IMR-90 (cell line): Measurements from ENCODE around the gene KCTD12. TPM values are rescaled to one million over a fixed set of nuclear protein-coding genes. Genes with fewer than 3 reads are reported as not detected.

Source experiments
- ATAC-seq: fragments of 200-7000 bp; cut with Tn5 transposase; 2 replicates; pipeline ENCODE4 v1.9.1; 2020; ENCODE audit warnings: low read depth, mild to moderate bottlenecking, moderate library complexity
- BruUV-seq: library from RNA; stranded (reverse); fragments of 400-500 nt; replicated peaks from 2 replicates; lab custom pipeline; 2021; lab: Mats Ljungman, UMichigan
- CTCF ChIA-PET: fragments of 300-600 bp; formaldehyde crosslinking; extraction: SDS; loops from one replicate; lab custom pipeline; 2021; ENCODE audit warnings: antibody characterized with exemption; lab: Yijun Ruan, JAX
- POLR2A ChIA-PET: fragments of 300-600 bp; sonication (Branson Sonifier 250); formaldehyde crosslinking; loops from one replicate; lab custom pipeline; 2022; ENCODE audit warnings: antibody characterized with exemption; ENCODE audit not compliant: unreplicated experiment; lab: Charles Lee
- DNase-seq: peaks from one replicate; pipeline ENCODE4 v3.0.0; 2013
- H2AFZ ChIP-seq: replicated peaks from 2 replicates; pipeline ENCODE3; 2013; ENCODE audit warnings: low read length, mild to moderate bottlenecking; ENCODE audit not compliant: poor library complexity
- H2AK5ac ChIP-seq: 2 replicates; pipeline ENCODE4 v1.6.1; 2013; ENCODE audit warnings: low read depth, low read length, inconsistent platforms
- H2AK9ac ChIP-seq: replicated peaks from 2 replicates; pipeline ENCODE3; 2013; ENCODE audit warnings: mild to moderate bottlenecking, low read depth, low read length, moderate library complexity; ENCODE audit not compliant: poor library complexity
- H2BK120ac ChIP-seq: 2 replicates; pipeline ENCODE4 v1.6.1; 2013; ENCODE audit warnings: low read depth, low read length, inconsistent platforms
- H2BK15ac ChIP-seq: 3 replicates; pipeline ENCODE4 v1.6.1; 2013; ENCODE audit warnings: low read depth, low read length, inconsistent platforms
- H2BK20ac ChIP-seq: 2 replicates; pipeline ENCODE4 v1.6.1; 2013; ENCODE audit warnings: low read depth, mild to moderate bottlenecking, inconsistent platforms, low read length, moderate library complexity
- H2BK5ac ChIP-seq: 2 replicates; pipeline ENCODE4 v1.6.1; 2013; ENCODE audit warnings: mild to moderate bottlenecking, low read depth, low read length, inconsistent platforms; ENCODE audit not compliant: poor library complexity, severe bottlenecking
- H3K14ac ChIP-seq: replicated peaks from 2 replicates; pipeline ENCODE4 v1.6.1; 2013; ENCODE audit warnings: low read depth, low read length, inconsistent platforms
- H3K18ac ChIP-seq: 2 replicates; pipeline ENCODE4 v1.6.1; 2013; ENCODE audit warnings: low read depth, low read length, control low read depth
- H3K23ac ChIP-seq: 2 replicates; pipeline ENCODE4 v1.6.1; 2013; ENCODE audit warnings: low read depth, low read length, inconsistent platforms
- H3K27ac ChIP-seq: 2 replicates; pipeline ENCODE4 v1.5.1; 2013; ENCODE audit warnings: mild to moderate bottlenecking, control low read depth, low read length; ENCODE audit not compliant: insufficient read depth
- H3K27me3 ChIP-seq: 2 replicates; pipeline ENCODE4 v1.6.1; 2013; ENCODE audit warnings: low read length; ENCODE audit not compliant: control insufficient read depth, insufficient read depth
- H3K36me3 ChIP-seq: 2 replicates; pipeline ENCODE4 v1.6.1; 2013; ENCODE audit warnings: low read length, mixed read lengths; ENCODE audit not compliant: control insufficient read depth, insufficient read depth
- H3K4ac ChIP-seq: 2 replicates; pipeline ENCODE4 v1.6.1; 2013; ENCODE audit warnings: low read depth, low read length, inconsistent platforms
- H3K4me1 ChIP-seq: 2 replicates; pipeline ENCODE4 v1.6.1; 2013; ENCODE audit warnings: low read length, mixed read lengths; ENCODE audit not compliant: control insufficient read depth, insufficient read depth
- H3K4me2 ChIP-seq: 2 replicates; pipeline ENCODE4 v1.6.1; 2013; ENCODE audit warnings: low read depth, mild to moderate bottlenecking, control low read depth, low read length, moderate library complexity
- H3K4me3 ChIP-seq: 2 replicates; pipeline ENCODE4 v1.5.1; 2013; ENCODE audit warnings: low read depth, mild to moderate bottlenecking, control low read depth, low read length, moderate library complexity; ENCODE audit not compliant: insufficient read depth
- H3K56ac ChIP-seq: 2 replicates; pipeline ENCODE4 v1.6.1; 2013; ENCODE audit warnings: low read length, inconsistent platforms; ENCODE audit not compliant: insufficient read depth; ENCODE audit errors: extremely low read depth
- H3K79me1 ChIP-seq, 2 experiments: 2 replicates each; pipeline ENCODE4 v1.6.1; 2013; ENCODE audit warnings: low read length in 2 of 2, inconsistent platforms in 1 of 2, low read depth in 1 of 2
- H3K9ac ChIP-seq: 2 replicates; pipeline ENCODE4 v1.6.1; 2013; ENCODE audit warnings: low read depth, low read length, control low read depth
- H3K9me1 ChIP-seq: 2 replicates; pipeline ENCODE4 v1.6.1; 2013; ENCODE audit warnings: low read length, inconsistent platforms; ENCODE audit not compliant: insufficient read depth
- H3K9me3 ChIP-seq: 2 replicates; pipeline ENCODE4 v1.6.1; 2013; ENCODE audit warnings: low read length; ENCODE audit not compliant: control insufficient read depth, insufficient read depth
- H4K20me1 ChIP-seq: 2 replicates; pipeline ENCODE4 v1.6.1; 2013; ENCODE audit warnings: low read length, inconsistent platforms; ENCODE audit not compliant: insufficient read depth
- H4K5ac ChIP-seq: 2 replicates; pipeline ENCODE4 v1.6.1; 2013; ENCODE audit warnings: mild to moderate bottlenecking, low read depth, low read length, control low read depth
- H4K8ac ChIP-seq, 2 experiments: 2 replicates each; pipeline ENCODE4 v1.6.1; 2013; ENCODE audit warnings: low read depth in 2 of 2, low read length in 2 of 2, control low read depth in 1 of 2, inconsistent platforms in 1 of 2
- H4K91ac ChIP-seq: 2 replicates; pipeline ENCODE4 v1.6.1; 2013; ENCODE audit warnings: low read depth, low read length, inconsistent platforms; ENCODE audit not compliant: insufficient read depth
- BHLHE40 ChIP-seq: fragments of 150-350 bp; IDR thresholded peaks from 2 replicates; pipeline ENCODE4 v1.6.1; 2016; ENCODE audit warnings: mild to moderate bottlenecking, low read depth, low read length
- CEBPB ChIP-seq: IDR thresholded peaks from 2 replicates; pipeline ENCODE4 v1.6.1; 2012; ENCODE audit warnings: low read depth, low read length, improper control_type of control experiment
- CHD1 ChIP-seq: IDR thresholded peaks from 2 replicates; pipeline ENCODE4 v1.6.1; 2012; ENCODE audit warnings: low read depth, low read length, improper control_type of control experiment
- FOS ChIP-seq: fragments of 150-350 bp; IDR thresholded peaks from 2 replicates; pipeline ENCODE4 v1.6.1; 2016; ENCODE audit warnings: low read depth, low read length
- MAFK ChIP-seq: IDR thresholded peaks from 2 replicates; pipeline ENCODE4 v1.6.1; 2012; ENCODE audit warnings: low read depth, low read length, improper control_type of control experiment
- MAZ ChIP-seq: IDR thresholded peaks from 2 replicates; pipeline ENCODE4 v1.6.1; 2012; ENCODE audit warnings: low read depth, mild to moderate bottlenecking, low read length, improper control_type of control experiment, moderate library complexity, borderline replicate concordance
- MXI1 ChIP-seq: IDR thresholded peaks from 2 replicates; pipeline ENCODE4 v1.6.1; 2012; ENCODE audit warnings: low read depth, mild to moderate bottlenecking, low read length, moderate library complexity, borderline replicate concordance
- NFE2L2 ChIP-seq: fragments of 150-350 bp; IDR thresholded peaks from 2 replicates; pipeline ENCODE4 v1.6.1; 2016; ENCODE audit warnings: low read depth, mild to moderate bottlenecking, low read length
- POLR2A ChIP-seq: IDR thresholded peaks from 2 replicates; pipeline ENCODE4 v1.6.1; 2012; ENCODE audit warnings: mild to moderate bottlenecking, low read depth, low read length
- RAD21 ChIP-seq: IDR thresholded peaks from 2 replicates; pipeline ENCODE4 v1.6.1; 2012; ENCODE audit warnings: low read length, improper control_type of control experiment
- RCOR1 ChIP-seq: IDR thresholded peaks from 2 replicates; pipeline ENCODE4 v1.6.1; 2012; ENCODE audit warnings: mild to moderate bottlenecking, low read length, improper control_type of control experiment; ENCODE audit not compliant: insufficient replicate concordance
- RFX5 ChIP-seq: IDR thresholded peaks from 2 replicates; pipeline ENCODE4 v1.8.0; 2012; ENCODE audit warnings: low read depth, mild to moderate bottlenecking, low read length, moderate library complexity
- SMC3 ChIP-seq: fragments of 150-350 bp; IDR thresholded peaks from 2 replicates; pipeline ENCODE4 v1.6.1; 2016; ENCODE audit warnings: low read depth, mild to moderate bottlenecking, antibody characterized with exemption, low read length, moderate library complexity
- WGBS, 2 experiments: methylation state at CpG; one replicate each; pipeline versions ENCODE4 v1.1.5 to v1.1.7; 2013; ENCODE audit warnings: missing lambda C conversion rate in 2 of 2; ENCODE audit not compliant: insufficient read length in 1 of 2; ENCODE audit errors: extremely low coverage in 2 of 2; 5-methylcytosine and 5-hydroxymethylcytosine counted together
- dilution Hi-C: fragments of 300-500 bp; cut with HindIII; formaldehyde crosslinking; loops from one replicate; pipeline ENCODE4 v1.14.3; 2018; ENCODE audit warnings: low sequenced_read_pairs; ENCODE audit not compliant: unreplicated experiment
- in situ Hi-C: fragments of 300-500 bp; cut with MboI; formaldehyde crosslinking; loops from 3 replicates; pipeline ENCODE4 v1.14.3; 2019; ENCODE audit warnings: low sequenced_read_pairs, inconsistent platforms, mixed read lengths
- intact Hi-C: fragments of 100-400 bp; cut with micrococcal nuclease; formaldehyde crosslinking; loops from 2 replicates; pipeline ENCODE4 v1.10.0; 2022
- polyA plus RNA-seq, 3 experiments: library from polyadenylated mRNA; depleted of rRNA; stranded (reverse); fragments of >200 nt; gene quantifications; 2 replicates each; pipeline ENCODE4 v1.2.3, GENCODE V29; 2012; ENCODE audit warnings: low replicate concordance in 1 of 3
- total RNA-seq: library from RNA; depleted of rRNA; stranded (reverse); fragments of >200 nt; gene quantifications from 2 replicates; pipeline ENCODE4 v1.2.3, GENCODE V29; 2012
- TF ChIP-seq, protein P1 (sequence below): fragments of 150-350 bp; IDR thresholded peaks from 2 replicates; pipeline ENCODE4 v1.6.1; 2016; ENCODE audit warnings: low read depth, mild to moderate bottlenecking, low read length, moderate library complexity, borderline replicate concordance
- TF ChIP-seq, protein P2 (sequence below): fragments of 150-350 bp; IDR thresholded peaks from 2 replicates; pipeline ENCODE4 v1.6.1; 2017; ENCODE audit warnings: mild to moderate bottlenecking, antibody characterized with exemption, low read length, low read depth
- TF ChIP-seq, protein P3 (sequence below): conservative IDR thresholded peaks from 2 replicates; pipeline ENCODE4 v1.5.1; 2012; ENCODE audit warnings: mild to moderate bottlenecking, low read depth, low read length, improper control_type of control experiment

Gene KCTD12
- total and polyA plus RNA-seq, 2 of the 4 experiments (the other 2 are of a cell fraction), result 1.8 to 1.9 TPM

DNA sequence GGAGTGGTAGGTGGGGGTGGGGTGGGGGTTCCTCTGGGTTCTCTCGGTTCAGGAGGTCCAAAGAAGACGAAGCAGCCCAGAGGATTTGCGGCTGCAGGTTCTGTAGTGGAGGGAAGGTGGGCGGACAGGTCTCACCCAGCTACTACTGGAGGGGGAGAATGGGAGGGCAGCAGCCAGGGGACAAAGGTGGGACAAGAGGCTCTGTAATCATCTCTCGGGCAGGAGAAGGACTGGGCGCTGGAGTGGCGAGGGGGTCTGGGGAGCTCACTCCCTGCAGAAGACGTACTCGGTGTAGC is 1.4 kb downstream of the KCTD12 start:
- no peak overlapping the region for H4K5ac ChIP-seq
- no peak overlapping the region for H2BK5ac ChIP-seq
- no peaks in the 10 kb centered on the region for H3K27me3 ChIP-seq
- WGBS, 2 experiments, result 13% methylated on average over 3 of the region's 9 CpGs; no CpG with 5 or more reads in 1 of the 2 experiments
- no peak overlapping the region for H3K4ac ChIP-seq
- H2AK9ac ChIP-seq, result peak overlapping the region; percentile 67
- H3K27ac ChIP-seq, result 0 out of 2 replicates have a peak overlapping the region, but pooled peaks have one; percentile 19
- no peaks in the 10 kb centered on the region; a peak in 1 of 4 replicates for H3K79me1 ChIP-seq
- no peak overlapping the region for H3K56ac ChIP-seq
- H2BK20ac ChIP-seq, result no peak overlapping the region
- no peak for DNase-seq
- H3K4me2 ChIP-seq, result peak overlapping the region; percentile 86
- peaks cover 5% of the 10 kb centered on the region for H3K4me1 ChIP-seq
- POLR2A ChIA-PET, result no interaction called here
- H2AK5ac ChIP-seq, result 0 out of 2 replicates have a peak overlapping the region, but pooled peaks have one; percentile 20
- H4K8ac ChIP-seq, result no peak overlapping the region
- H4K20me1 ChIP-seq, result no peaks in the 10 kb centered on the region
- no peak overlapping the region for H2BK15ac ChIP-seq
- no peak overlapping the region for H3K9ac ChIP-seq
- no peak for ATAC-seq
- no peak for TF ChIP-seq CEBPB
- no peak for TF ChIP-seq RFX5
- TF ChIP-seq POLR2A, result no peak
- no peak for TF ChIP-seq SMC3
- TF ChIP-seq FOS, result no peak
- TF ChIP-seq MXI1, result no peak
- TF ChIP-seq RAD21, result no peak
- TF ChIP-seq, protein P1, sequence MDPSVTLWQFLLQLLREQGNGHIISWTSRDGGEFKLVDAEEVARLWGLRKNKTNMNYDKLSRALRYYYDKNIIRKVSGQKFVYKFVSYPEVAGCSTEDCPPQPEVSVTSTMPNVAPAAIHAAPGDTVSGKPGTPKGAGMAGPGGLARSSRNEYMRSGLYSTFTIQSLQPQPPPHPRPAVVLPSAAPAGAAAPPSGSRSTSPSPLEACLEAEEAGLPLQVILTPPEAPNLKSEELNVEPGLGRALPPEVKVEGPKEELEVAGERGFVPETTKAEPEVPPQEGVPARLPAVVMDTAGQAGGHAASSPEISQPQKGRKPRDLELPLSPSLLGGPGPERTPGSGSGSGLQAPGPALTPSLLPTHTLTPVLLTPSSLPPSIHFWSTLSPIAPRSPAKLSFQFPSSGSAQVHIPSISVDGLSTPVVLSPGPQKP, result no peak
- no peak for TF ChIP-seq NFE2L2
- TF ChIP-seq, protein P2, sequence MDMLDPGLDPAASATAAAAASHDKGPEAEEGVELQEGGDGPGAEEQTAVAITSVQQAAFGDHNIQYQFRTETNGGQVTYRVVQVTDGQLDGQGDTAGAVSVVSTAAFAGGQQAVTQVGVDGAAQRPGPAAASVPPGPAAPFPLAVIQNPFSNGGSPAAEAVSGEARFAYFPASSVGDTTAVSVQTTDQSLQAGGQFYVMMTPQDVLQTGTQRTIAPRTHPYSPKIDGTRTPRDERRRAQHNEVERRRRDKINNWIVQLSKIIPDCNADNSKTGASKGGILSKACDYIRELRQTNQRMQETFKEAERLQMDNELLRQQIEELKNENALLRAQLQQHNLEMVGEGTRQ, result no peak
- TF ChIP-seq MAZ, result no peak
- TF ChIP-seq MAFK, result no peak
- no peak for TF ChIP-seq RCOR1
- TF ChIP-seq, protein P3, sequence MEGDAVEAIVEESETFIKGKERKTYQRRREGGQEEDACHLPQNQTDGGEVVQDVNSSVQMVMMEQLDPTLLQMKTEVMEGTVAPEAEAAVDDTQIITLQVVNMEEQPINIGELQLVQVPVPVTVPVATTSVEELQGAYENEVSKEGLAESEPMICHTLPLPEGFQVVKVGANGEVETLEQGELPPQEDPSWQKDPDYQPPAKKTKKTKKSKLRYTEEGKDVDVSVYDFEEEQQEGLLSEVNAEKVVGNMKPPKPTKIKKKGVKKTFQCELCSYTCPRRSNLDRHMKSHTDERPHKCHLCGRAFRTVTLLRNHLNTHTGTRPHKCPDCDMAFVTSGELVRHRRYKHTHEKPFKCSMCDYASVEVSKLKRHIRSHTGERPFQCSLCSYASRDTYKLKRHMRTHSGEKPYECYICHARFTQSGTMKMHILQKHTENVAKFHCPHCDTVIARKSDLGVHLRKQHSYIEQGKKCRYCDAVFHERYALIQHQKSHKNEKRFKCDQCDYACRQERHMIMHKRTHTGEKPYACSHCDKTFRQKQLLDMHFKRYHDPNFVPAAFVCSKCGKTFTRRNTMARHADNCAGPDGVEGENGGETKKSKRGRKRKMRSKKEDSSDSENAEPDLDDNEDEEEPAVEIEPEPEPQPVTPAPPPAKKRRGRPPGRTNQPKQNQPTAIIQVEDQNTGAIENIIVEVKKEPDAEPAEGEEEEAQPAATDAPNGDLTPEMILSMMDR, result no peak
- no peak for TF ChIP-seq CHD1
- no peak for TF ChIP-seq BHLHE40
- no peak overlapping the region for H3K23ac ChIP-seq
- peak overlapping the region; percentile 67 for H3K4me3 ChIP-seq
- peaks cover 1% of the 10 kb centered on the region; the same call in 1 of the 2 replicates for H3K9me1 ChIP-seq
- H4K91ac ChIP-seq, result no peak overlapping the region
- no peak overlapping the region; the same call in 1 of the 2 replicates for H2BK120ac ChIP-seq
- in situ Hi-C loops, result no loop called here
- BruUV-seq, result no TSS peak
- intact Hi-C loops, result loop anchor here (2.0 to 5.0 kb wide), 4 partner anchors 97 to 1198 kb away; no protein-coding TSS in a partner anchor
- dilution Hi-C loops, result no loop called here
- CTCF ChIA-PET, result interaction anchor here (0.6 to 2.3 kb wide), 9 partner anchors 10 to 373 kb away, joined by 3 to 19 read pairs (median 5); no protein-coding TSS in a partner anchor
- H2AFZ ChIP-seq, result peak overlapping the region; percentile 93
- 0 out of 2 replicates have a peak overlapping the region, but pooled peaks have one; percentile 14 for H3K14ac ChIP-seq
- H3K9me3 ChIP-seq, result no peaks in the 10 kb centered on the region
- no peaks in the 10 kb centered on the region for H3K36me3 ChIP-seq
- H3K18ac ChIP-seq, result no peak overlapping the region
